B cell (primary cell): Measurements from ENCODE around the gene KRTAP19-1. TPM values are rescaled to one million over a fixed set of nuclear protein-coding genes. Genes with fewer than 3 reads are reported as not detected.

ENCODE experiments used
- ATAC-seq: fragments of 200-7000 bp; cut with Tn5 transposase; one replicate; pipeline ENCODE4 v1.10.0; 2021; ENCODE audit warnings: low read depth, mild to moderate bottlenecking, moderate number of reproducible peaks, moderate library complexity
- CTCF ChIA-PET: fragments of 350-600 bp; sonication (Branson Sonifier 250); formaldehyde crosslinking; loops from one replicate; lab custom pipeline; 2021; ENCODE audit warnings: antibody characterized with exemption, inconsistent platforms; lab: Charles Lee
- POLR2A ChIA-PET: fragments of 350-600 bp; sonication (Branson Sonifier 250); formaldehyde crosslinking; loops from one replicate; lab custom pipeline; 2021; ENCODE audit warnings: antibody characterized with exemption; lab: Charles Lee
- DNase-seq: peaks from one replicate; pipeline ENCODE4 v3.0.0; 2013
- H2AFZ ChIP-seq: 2 replicates; pipeline ENCODE4 v1.6.1; 2012; ENCODE audit warnings: mild to moderate bottlenecking, low read depth, low read length; ENCODE audit not compliant: insufficient read depth, poor library complexity, severe bottlenecking
- H3K27ac ChIP-seq, 2 donors: 1 replicate in 1 of 2; 2 replicates in 1 of 2; pipeline ENCODE4 v1.5.1; 2012 to 2013; ENCODE audit warnings: low read length in 2 of 2, mild to moderate bottlenecking in 2 of 2, moderate library complexity in 1 of 2
- H3K27me3 ChIP-seq, 4 experiments: fragments of 200-600 bp in 1 of 4; sonication (generic) in 1 of 4; replicated peaks in 1 of 4; 1 replicate in 2 of 4; 2 replicates in 2 of 4; pipeline versions ENCODE4 v1.6.1 to v1.7.0; 2013 to 2016; ENCODE audit warnings: low read length in 3 of 4, mild to moderate bottlenecking in 2 of 4, mixed read lengths in 1 of 4, moderate library complexity in 1 of 4; ENCODE audit not compliant: insufficient read depth in 4 of 4, control insufficient read depth in 3 of 4; ENCODE audit errors: control extremely low read depth in 1 of 4
- H3K36me3 ChIP-seq, 2 experiments: replicated peaks in 1 of 2; 1 replicate in 1 of 2; 2 replicates in 1 of 2; pipeline versions ENCODE4 v1.6.1 to v1.7.1; 2013; ENCODE audit warnings: low read length in 1 of 2; ENCODE audit not compliant: insufficient read depth in 2 of 2, control insufficient read depth in 1 of 2; ENCODE audit errors: control extremely low read depth in 1 of 2, extremely low read depth in 1 of 2
- H3K4me1 ChIP-seq, 2 donors: fragments of 200-600 bp in 1 of 2; sonication (generic) in 1 of 2; 1 replicate in 1 of 2; 2 replicates in 1 of 2; pipeline versions ENCODE4 v1.5.1 to v1.6.1; 2013 to 2017; ENCODE audit warnings: low read length in 2 of 2; ENCODE audit not compliant: control insufficient read depth in 2 of 2, insufficient read depth in 2 of 2
- H3K4me2 ChIP-seq: replicated peaks from 2 replicates; pipeline ENCODE3; 2012; ENCODE audit warnings: mild to moderate bottlenecking, low read depth, low read length; ENCODE audit not compliant: poor library complexity, severe bottlenecking
- H3K4me3 ChIP-seq, 5 experiments: fragments of 200-600 bp in 1 of 5; sonication (generic) in 1 of 5; 1 replicate in 3 of 5; 2 replicates in 2 of 5; pipeline versions ENCODE4 v1.5.1 to v1.7.0; 2011 to 2016; ENCODE audit warnings: low read length in 4 of 5, mild to moderate bottlenecking in 4 of 5, low read depth in 2 of 5, control low read depth in 1 of 5, moderate library complexity in 1 of 5; ENCODE audit not compliant: insufficient read depth in 1 of 5; ENCODE audit errors: control extremely low read depth in 1 of 5, extremely low read depth in 1 of 5
- H3K79me2 ChIP-seq: fragments of 200-600 bp; sonication (generic); one replicate; pipeline ENCODE4 v1.6.0; 2016; ENCODE audit warnings: low read length; ENCODE audit not compliant: control insufficient read depth, insufficient read depth
- H3K9ac ChIP-seq: fragments of 200-600 bp; sonication (generic); 2 replicates; pipeline ENCODE4 v1.6.1; 2017; ENCODE audit warnings: mild to moderate bottlenecking, low read length, moderate library complexity
- H3K9me3 ChIP-seq, 3 donors: one replicate each; pipeline versions ENCODE4 v1.6.1 to v1.7.1; 2013; ENCODE audit warnings: low read length in 2 of 3; ENCODE audit not compliant: control insufficient read depth in 2 of 3, insufficient read depth in 1 of 3; ENCODE audit errors: control extremely low read depth in 1 of 3
- H4K20me1 ChIP-seq: 2 replicates; pipeline ENCODE4 v1.6.0; 2012; ENCODE audit warnings: mild to moderate bottlenecking, low read length; ENCODE audit not compliant: insufficient read depth, control insufficient read depth, poor library complexity, severe bottlenecking
- H3K27ac Mint-ChIP-seq: one replicate; pipeline ENCODE4 v1.8.0; 2021; ENCODE audit warnings: mixed read lengths
- H3K27me3 Mint-ChIP-seq: one replicate; pipeline ENCODE4 v1.8.0; 2021; ENCODE audit warnings: mixed read lengths
- H3K4me1 Mint-ChIP-seq: one replicate; pipeline ENCODE4 v1.8.0; 2021; ENCODE audit warnings: mixed read lengths
- H3K4me3 Mint-ChIP-seq: one replicate; pipeline ENCODE4 v1.8.0; 2021; ENCODE audit warnings: mixed read lengths
- H3K9me3 Mint-ChIP-seq: one replicate; pipeline ENCODE4 v1.8.0; 2022; ENCODE audit warnings: mixed read lengths; ENCODE audit not compliant: insufficient read depth
- EZH2 ChIP-seq: IDR thresholded peaks from 2 replicates; pipeline ENCODE4 v1.6.1; 2012; ENCODE audit warnings: borderline replicate concordance, low read depth, mild to moderate bottlenecking, moderate library complexity, low read length; ENCODE audit not compliant: insufficient read depth, poor library complexity, severe bottlenecking
- WGBS: methylation state at CpG from one replicate; pipeline ENCODE4 v1.1.5; 2013; ENCODE audit warnings: missing lambda C conversion rate; ENCODE audit not compliant: insufficient coverage; 5-methylcytosine and 5-hydroxymethylcytosine counted together
- intact Hi-C: fragments of 100-400 bp; cut with micrococcal nuclease; formaldehyde crosslinking; loops from one replicate; pipeline ENCODE4 v1.10.0; 2022
- polyA plus RNA-seq: library from polyadenylated mRNA; depleted of rRNA; stranded (reverse); fragments of >200 nt; gene quantifications from 2 replicates; pipeline ENCODE4 v1.2.3, GENCODE V29; 2012
- total RNA-seq, 2 donors: library from RNA; stranded (reverse); fragments of 120-200 nt in 1 of 2; gene quantifications; 1 replicate in 1 of 2; 2 replicates in 1 of 2; pipeline versions ENCODE4 v1.2.3 to v1.2.4, GENCODE V29; 2013 to 2022
- TF ChIP-seq, protein P1 (sequence below): fragments of 200-600 bp; IDR thresholded peaks from one replicate; pipeline ENCODE4 v1.8.0; 2022; ENCODE audit warnings: antibody characterized with exemption, mild to moderate bottlenecking

Gene KRTAP19-1
- total and polyA plus RNA-seq, 2 donors (not counting 1 experiment from before 2014, with no cell fraction given), result not detected

DNA sequence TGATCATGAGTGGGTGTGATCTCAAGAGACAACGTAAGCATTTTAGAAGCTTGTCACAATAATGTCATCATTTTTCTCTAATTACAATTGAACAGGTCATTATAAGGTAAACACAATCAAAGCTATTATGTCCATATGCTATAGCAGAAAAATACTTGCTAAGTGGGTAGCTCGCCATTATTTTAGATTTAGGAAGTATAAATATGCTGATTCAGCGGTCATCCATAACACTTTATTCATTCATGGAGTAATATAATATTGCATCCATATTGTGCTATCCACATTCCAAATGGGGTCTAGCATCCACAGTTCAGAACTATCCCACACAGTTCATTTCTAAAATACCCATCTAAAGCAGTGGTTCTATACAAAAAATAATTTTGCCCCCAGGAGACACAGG lies 31.7 kb downstream of the KRTAP19-1 start:
- no peak overlapping the region for H2AFZ ChIP-seq
- no peak overlapping the region for H3K4me2 ChIP-seq
- no peaks in the 10 kb centered on the region for H3K4me1 ChIP-seq
- H3K4me1 Mint-ChIP-seq, result no peaks in the 10 kb centered on the region
- no peaks in the 10 kb centered on the region for H3K36me3 ChIP-seq
- H3K4me3 Mint-ChIP-seq, result no peak overlapping the region
- H3K27me3 ChIP-seq, result no peaks in the 10 kb centered on the region
- ChIA-PET POLR2A (no interaction called here), CTCF (no interaction called here)
- WGBS, result no CpG with 5 or more reads among the region's 3 CpGs
- no peak overlapping the region for H3K27ac Mint-ChIP-seq
- intact Hi-C loops, result no loop called here
- TF ChIP-seq, protein P1, sequence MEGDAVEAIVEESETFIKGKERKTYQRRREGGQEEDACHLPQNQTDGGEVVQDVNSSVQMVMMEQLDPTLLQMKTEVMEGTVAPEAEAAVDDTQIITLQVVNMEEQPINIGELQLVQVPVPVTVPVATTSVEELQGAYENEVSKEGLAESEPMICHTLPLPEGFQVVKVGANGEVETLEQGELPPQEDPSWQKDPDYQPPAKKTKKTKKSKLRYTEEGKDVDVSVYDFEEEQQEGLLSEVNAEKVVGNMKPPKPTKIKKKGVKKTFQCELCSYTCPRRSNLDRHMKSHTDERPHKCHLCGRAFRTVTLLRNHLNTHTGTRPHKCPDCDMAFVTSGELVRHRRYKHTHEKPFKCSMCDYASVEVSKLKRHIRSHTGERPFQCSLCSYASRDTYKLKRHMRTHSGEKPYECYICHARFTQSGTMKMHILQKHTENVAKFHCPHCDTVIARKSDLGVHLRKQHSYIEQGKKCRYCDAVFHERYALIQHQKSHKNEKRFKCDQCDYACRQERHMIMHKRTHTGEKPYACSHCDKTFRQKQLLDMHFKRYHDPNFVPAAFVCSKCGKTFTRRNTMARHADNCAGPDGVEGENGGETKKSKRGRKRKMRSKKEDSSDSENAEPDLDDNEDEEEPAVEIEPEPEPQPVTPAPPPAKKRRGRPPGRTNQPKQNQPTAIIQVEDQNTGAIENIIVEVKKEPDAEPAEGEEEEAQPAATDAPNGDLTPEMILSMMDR, result no peak
- no peak for TF ChIP-seq EZH2
- peaks cover 2% of the 10 kb centered on the region for H3K9me3 Mint-ChIP-seq
- H3K9ac ChIP-seq, result no peak overlapping the region
- ATAC-seq (no peak), DNase-seq (no peak)
- no peaks in the 10 kb centered on the region for H3K9me3 ChIP-seq
- H3K4me3 ChIP-seq, result no peak overlapping the region
- no peaks in the 10 kb centered on the region for H3K27me3 Mint-ChIP-seq
- no peak overlapping the region for H3K27ac ChIP-seq
- no peaks in the 10 kb centered on the region for H3K79me2 ChIP-seq
- no peaks in the 10 kb centered on the region for H4K20me1 ChIP-seq

GRCh38 chr21:30447056-30447455 lies 33.1 kb downstream of the KRTAP19-1 start:
- no peak for DNase-seq
- H3K4me3 Mint-ChIP-seq, result no peak overlapping the region

More at GRCh38 chr21:30447056-30447455, 33.1 kb downstream of the KRTAP19-1 start:
- intact Hi-C loops, result no loop called here
- H4K20me1 ChIP-seq, result no peaks in the 10 kb centered on the region
- TF ChIP-seq, protein P1, result no peak
- TF ChIP-seq EZH2, result no peak
- H3K4me1 ChIP-seq, result no peaks in the 10 kb centered on the region
- WGBS, result 5% methylated on average over 4 of the region's 4 CpGs
- no peaks in the 10 kb centered on the region for H3K27me3 Mint-ChIP-seq
- no peak overlapping the region for H3K4me3 ChIP-seq
- H3K4me2 ChIP-seq, result no peak overlapping the region
- no peaks in the 10 kb centered on the region for H3K36me3 ChIP-seq
- H3K4me1 Mint-ChIP-seq, result no peaks in the 10 kb centered on the region
- ChIA-PET POLR2A (no interaction called here), CTCF (no interaction called here)
- no peak overlapping the region for H3K27ac Mint-ChIP-seq
- no peak overlapping the region for H2AFZ ChIP-seq
- ATAC-seq, result no peak
- no peaks in the 10 kb centered on the region for H3K9me3 ChIP-seq
- no peaks in the 10 kb centered on the region for H3K79me2 ChIP-seq
- H3K27ac ChIP-seq, result no peak overlapping the region
- peaks cover 2% of the 10 kb centered on the region for H3K9me3 Mint-ChIP-seq
- no peaks in the 10 kb centered on the region for H3K27me3 ChIP-seq
- H3K9ac ChIP-seq, result no peak overlapping the region
